Measurements from ENCODE around the gene SIK3.
"Not testable (repeated sequence)": the region's sequence is repeated elsewhere in the genome, so short reads cannot be mapped to it uniquely, and the experiment has no call there.

SIK3 gene

DNA sequence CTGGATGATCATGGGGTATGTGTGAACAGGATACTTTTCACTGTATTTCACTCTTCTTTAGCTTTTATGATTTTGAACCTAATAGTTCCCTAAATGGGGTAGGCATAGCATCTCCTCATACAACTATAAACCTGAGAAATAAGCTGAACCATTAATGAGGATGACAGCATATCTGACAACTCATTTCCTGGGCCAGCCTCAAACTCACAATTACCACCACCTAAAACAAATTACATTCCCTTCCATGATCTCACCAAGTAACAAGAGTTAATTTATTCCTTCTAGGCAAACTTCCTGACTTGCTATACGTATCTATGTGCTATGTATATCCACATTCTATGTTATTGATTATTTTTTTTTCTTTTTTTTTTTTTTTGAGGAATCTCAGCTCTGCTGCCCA is 23.0 kb downstream of the SIK3 start:
- DNase-seq = no peak

DNA sequence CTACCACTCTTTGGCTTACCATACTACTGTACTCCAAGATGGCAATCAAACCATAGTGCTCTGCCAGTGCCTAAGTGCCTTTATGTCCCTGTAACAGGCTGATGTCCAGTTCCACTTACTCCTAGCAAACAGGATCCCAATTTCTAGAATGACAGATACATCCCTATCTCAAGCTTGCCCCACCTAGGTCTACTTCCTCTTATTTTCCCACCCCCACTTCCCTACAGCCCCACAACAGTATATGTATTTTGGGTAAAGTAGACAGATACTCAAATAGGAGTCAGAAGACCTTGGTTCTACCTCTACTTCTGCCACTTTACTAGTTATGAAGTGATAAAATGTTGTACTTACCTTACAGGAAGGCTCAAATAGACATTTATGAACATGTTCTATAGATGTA is 24.1 kb downstream of the SIK3 start:
- no peak for DNase-seq

DNA sequence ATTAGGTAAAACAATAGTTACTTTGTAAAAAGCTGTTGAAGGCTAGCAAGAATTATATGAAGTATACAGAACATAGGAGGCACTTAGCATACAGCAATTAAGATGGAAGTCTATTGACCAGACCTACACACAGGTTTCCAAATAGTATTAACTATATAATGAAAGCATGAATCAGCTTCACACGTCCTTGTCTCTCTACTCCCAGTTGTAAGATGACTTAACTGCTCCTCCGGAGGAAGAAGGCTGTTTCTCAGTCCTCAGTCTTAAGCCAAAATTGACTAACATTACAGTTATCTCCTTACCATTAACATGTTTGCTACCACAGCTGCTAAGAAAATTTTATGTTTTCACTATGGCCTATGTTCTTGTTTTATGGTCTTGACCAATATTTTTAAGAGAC is 24.7 kb downstream of the SIK3 start:
- peak in 1 of 5 experiments; percentile 34 for DNase-seq

DNA sequence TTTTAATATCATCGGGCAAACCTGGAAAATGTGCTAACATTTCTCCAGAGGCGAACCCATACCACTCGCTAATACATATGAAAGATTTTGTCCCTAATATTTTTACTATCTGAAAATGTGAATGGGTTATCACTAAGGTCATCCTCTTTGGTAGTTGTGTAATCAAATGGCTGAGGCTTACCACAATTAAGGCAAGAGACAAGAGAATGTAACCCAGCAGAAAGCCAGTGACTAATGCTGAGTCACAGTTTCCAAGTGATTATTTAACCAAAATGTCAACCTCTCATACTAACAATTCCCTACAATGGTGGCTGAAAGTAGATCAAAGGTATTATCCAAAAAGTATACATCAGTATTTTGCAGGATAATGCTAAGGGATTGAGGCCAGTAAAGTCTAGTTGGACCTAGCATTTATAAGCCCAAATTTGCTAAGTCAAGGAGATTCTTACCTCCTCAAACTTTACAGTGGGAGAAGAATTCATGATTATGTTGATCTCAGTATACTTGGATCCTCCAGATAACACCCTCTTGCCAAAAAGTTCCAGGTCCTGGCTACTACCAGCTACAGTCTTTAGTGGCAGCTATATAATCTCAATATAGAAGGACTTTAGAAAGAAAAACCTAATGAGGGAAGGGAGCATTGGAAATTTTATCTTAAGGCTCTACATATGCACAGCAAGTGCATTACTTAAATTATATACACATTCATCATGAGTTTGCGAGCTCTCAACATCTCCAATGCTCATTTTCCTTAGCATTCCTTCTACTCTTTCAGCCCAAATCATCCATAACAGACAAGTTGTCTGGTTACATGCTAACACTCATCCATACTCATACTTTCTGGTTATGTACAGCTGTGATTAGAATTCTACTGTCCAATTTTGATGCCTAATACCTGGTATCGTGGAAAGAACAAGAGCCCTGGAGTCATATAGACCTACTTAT is 25.4 kb downstream of the SIK3 start:
- DNase-seq = peak in 1 of 5 experiments; percentile 52

DNA sequence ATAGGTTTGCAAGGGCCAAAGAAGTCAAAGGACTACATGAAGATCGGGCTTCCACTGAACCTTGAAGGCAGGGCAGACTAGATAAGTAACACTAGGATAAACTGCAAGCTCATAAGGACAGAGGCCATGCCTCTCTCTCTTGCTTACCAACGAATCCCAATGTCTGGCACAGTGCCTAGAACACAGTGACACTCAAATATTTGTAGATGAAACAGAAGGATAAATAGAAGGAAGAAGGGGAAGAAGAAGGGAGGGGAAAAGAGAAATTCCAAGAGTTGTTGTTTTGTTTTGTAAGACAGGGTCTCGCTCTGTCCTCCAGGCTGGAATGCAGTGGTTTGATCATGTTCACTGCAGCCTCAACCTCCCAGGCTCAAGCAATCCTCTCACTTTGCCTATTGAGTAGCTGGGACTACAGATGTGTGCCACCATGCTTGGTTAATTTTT is 26.9 kb downstream of the SIK3 start:
- DNase-seq = no peak

DNA sequence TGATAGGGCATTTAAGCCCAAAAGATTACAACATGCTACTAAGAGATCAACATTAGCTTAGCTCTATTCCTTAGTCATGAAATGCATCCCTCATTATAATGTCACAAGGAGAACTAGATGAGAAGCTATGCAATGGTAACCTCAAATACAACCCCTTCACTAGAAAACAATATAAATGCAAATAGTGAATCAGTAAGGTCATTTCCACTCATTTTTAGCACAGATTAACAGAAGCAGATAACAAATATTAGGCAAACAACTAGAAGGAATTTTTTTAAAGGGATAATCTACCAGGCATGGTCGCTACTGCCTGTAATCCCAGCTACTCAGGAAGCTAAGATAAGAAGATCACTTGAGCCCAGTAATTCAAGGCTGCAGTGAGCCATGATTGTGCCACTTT is 28.2 kb downstream of the SIK3 start:
- no peak for DNase-seq

DNA sequence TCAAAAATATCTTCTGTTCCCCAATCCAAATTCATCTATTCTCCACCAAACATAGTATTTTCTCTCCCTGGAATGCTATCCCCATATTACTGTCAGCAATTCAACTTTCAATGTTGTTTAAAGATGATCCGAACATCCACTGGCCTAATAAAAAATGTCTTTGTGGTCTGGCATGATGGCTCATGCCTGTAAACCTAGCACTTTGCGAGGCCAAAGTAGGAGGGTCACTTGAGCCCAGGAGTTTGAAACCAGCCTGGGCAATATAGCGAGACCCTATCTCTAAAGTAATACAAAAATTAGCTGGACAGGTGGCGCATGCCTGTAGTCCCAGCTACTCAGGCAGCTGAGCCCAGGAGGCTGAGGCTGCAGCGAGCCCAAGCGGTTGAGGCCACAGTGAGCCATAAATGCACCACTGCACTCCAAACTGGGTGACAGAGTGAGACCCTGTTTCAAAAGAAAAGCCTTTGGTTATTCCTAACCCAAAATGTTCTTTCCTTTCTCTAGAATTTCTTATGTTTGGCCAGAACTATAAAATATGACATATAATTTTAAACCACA is 29.8 kb downstream of the SIK3 start:
- no peak for DNase-seq

DNA sequence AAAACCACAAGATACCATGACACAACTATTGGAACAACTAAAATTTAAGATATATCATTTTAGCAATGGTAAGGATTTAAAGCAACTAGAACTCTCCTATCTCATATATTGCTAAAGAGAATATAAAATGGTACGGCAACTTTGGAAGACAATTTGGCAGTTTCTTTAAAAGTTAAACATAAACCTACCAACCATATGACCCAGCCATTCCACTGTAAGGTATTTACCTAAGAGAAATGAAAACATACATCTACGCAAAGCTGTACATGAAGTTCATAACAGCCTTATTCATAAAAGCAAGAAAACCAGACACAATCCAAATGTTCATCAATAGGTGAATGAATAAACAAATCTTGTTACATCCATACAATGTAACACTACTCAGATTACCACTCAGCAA is 31.3 kb downstream of the SIK3 start:
- DNase-seq = no peak

DNA sequence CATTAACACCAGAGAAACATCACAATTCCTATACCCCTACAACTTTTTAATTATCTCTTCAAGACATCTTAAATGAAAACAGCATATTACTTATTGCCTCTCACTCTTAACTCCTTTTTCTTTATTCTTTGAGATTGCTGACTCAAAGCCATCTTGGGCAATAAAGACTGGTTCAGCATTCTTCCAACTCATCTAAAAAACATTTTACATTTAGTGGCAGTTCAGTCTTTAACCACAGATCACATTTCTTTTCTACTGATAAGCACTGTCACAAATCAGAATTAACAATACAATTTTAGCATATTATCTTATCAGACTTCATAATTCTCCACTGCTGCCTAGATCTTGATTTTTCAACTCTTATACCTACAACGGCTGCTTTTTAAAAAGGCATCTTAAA is 34.0 kb downstream of the SIK3 start:
- DNase-seq = peak in 1 of 5 experiments; percentile 79

DNA sequence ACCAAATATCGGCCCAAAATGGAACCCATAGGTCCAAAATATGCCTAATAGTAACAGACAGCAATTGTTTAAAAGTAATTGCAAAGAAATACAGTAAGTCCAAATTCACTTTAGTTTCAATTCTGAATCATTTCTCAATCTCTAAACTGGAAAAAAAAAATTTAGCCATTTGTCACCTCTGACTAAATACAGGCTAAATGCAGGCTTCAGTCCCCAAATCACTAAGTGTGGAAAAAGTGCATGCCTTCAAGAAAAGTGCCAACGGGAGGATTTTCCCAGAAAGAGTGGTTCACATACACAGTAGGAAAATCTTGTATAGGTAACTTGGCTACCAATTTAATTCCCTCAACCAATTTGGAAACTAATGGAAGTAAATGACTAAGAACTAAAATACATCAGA is 35.7 kb downstream of the SIK3 start:
- DNase-seq = peak in 1 of 5 experiments; percentile 32

DNA sequence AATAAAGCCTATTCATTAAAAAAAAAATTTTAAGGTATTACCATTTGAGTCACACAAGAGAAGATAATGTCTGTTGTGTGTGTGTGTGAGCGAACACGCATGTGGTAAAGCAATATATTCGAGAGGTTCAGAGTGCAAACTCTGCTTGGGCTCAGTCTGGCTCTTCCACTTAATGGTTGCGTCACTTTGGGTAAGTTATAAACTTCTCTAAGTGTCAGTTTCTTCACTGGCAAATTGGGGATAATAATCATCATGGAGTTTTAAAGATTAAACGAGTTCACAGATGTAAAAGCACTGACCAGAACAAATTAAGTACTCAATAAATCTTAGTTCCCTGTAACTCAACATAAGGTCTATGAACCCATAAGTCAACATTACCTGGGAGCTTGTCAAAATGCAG is 37.0 kb downstream of the SIK3 start:
- DNase-seq = no peak

DNA sequence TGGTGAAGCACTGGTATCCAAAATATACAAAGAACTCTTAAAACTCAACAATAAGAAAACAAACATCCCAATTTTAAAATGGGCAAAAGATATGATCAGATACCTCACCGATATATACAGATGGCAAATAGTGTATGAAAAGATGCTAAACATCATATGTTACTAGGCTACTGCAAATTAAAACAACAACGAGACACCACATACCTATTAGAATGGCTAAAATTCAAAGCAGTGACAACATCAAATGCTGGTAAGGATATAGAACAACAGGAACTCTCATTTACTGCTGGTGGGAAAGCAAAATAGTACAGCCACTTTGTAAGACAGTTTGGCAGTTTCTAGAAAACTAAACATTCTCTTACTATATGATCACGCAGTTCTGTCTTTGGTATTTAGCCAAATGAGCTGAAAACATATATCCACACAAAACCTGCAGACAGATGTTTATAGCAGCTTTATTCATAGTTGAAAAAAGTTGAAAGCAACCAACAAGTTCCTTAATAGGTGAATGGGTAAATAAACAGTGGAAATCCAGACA is 38.5 kb downstream of the SIK3 start:
- DNase-seq = peak in 1 of 5 experiments; percentile 39

DNA sequence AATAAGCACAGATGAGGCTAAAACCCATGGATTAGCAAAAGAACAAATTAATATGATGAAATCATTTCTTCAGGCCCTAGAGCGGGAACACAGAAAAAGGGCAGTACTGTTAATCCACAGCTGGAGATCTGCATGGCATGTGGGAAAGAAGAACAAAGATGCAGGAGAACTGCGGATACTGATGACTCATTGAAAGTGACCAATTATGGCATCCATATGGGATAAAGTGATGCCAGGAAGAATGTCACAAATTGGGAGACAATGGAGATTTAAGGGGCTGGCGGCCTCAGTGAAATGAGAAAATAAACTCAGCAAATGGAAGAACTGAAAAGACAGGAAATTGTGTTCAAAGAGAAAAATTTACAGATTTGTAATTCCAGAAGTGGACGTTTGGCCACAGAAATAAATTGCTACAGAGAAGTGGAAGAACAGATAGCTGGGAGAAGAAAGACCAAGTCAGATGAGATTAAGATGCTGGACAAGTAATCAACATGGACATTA is 39.4 kb downstream of the SIK3 start:
- DNase-seq = no peak

DNA sequence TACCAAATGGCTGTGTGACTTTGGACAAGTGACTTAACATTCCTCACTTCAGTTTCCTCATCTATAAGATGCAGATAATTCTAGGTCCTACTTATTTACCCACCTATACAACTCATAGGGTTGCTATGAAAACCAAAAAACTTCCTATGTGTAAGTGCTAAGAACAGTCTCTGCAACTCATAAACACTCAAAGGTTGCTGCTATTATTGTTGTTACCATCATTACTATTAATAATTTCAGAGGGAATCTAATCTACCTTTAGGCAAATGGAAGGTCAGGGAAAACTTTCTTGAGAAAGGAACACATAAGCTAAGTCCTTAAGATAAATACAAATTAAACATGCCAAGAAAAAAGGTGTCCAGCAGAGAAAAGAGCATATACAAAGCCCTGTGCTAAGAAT is 40.5 kb downstream of the SIK3 start:
- no peak for DNase-seq

DNA sequence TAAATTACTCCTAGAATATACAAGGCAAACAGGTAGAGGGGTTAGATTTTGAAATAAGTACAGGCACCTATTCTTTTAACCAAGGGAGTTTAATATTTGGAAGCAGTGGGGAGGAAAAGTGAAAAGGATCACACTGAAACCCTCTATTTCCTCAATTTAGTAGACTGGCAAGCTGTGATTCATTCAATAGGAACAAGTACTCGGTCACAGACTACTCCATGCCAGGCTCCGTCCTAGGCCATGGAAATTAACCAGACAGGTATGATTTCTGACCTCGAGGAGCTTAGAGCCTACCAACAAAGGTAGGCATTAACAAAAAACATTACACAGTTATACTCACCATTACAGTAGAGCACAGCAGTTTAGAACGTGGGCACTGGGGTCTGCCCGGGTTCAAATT is 40.9 kb downstream of the SIK3 start:
- no peak for DNase-seq

DNA sequence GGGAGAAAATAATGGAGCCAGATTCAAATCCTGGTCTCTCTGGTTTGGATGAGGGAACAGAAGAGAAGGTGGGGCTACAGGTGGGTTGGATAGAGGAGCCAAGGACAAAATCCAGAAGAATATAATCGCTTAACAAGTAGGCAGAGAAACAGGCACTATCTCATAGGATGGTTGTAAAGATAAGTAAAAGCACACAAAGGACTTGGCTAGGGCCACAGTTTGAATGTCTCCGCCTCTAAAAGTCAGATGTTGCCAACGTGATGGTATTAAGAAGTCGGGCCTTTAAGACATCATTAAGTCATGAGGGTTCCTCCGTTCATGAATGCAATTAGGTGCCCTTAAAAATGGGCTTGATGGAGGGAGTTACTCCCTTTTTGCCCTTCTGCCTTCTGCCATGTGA is 42.8 kb downstream of the SIK3 start:
- DNase-seq = no peak

DNA sequence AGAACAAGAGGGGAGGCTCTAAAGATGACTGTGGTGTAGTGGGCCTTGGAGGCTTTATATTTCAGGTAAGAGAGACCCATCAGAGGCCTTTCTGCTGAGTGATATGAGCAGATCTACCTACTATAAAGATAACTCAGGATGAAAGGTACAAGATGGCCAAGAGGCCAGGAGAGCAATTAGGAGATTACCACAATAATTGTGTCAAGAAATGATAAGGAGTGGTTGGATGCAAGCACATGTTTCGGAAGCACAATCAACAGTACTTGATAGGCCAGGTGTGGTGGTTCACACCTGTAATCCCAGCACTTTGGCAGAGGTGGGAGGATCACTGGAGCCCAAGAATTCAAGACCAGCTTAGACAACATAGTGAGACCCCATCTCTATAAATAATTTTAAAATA is 43.8 kb downstream of the SIK3 start:
- DNase-seq = no peak

DNA sequence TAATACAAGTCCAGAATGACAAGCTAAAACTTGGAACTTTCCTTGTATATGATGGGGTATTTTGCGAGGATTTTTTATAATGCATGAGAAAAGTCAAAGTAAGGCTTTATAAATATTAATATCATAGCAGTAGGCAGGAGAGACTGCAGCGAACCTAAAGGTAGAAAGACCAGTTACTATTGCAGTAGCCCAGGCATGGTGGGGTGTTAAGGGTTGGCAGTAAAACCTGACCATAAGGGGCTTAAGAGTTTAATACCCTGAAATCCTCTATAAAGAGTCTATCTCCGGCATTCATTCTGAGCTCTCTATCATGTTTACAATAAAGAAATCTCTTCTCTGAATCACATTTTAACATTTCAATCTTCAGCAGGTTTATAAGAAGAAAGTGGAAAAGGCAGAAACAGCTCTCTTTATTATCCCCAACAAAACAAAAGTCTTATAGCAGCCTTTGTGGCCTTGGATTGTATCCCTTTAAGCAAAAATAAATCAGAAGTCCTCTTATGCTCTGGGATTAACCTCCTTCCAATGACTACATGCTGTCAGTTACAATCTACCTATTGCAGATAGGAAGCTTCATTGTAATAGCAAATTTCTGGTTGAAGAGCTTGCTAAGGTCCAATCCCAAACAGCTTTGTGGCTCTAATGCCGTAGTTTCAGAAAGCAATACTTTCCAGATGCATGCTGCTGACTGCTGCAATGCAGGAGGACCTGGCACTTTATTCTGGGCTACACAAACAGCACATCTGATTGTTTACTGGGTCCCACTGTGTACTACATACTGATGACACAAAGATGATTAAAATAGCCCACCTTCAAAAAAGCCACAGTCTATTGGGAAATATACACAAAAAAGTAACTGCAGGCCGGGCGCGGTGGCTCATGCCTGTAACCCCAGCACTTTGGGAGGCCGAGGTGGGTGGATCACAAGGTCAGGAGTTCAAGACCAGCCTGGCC is 45.8 kb downstream of the SIK3 start:
- no peak for DNase-seq

DNA sequence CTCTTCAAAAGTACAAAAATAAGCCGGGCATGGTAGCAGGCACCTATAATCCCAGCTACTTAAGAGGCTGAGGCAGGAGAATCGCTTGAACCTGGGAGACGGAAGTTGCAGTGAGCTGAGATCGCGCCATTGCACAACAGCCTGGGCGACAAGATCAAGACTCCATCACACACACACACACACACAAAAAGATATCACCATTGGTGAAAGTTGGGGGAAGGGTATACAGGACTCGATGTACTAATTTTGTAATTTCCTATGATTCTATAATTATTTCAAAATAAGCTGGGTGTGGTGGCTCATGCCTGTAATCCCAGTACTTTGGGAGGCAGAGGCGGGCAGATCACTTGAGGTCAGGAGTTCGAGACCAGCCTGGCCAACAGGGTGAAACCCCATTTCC is 48.1 kb downstream of the SIK3 start:
- not testable (repeated sequence) for DNase-seq

DNA sequence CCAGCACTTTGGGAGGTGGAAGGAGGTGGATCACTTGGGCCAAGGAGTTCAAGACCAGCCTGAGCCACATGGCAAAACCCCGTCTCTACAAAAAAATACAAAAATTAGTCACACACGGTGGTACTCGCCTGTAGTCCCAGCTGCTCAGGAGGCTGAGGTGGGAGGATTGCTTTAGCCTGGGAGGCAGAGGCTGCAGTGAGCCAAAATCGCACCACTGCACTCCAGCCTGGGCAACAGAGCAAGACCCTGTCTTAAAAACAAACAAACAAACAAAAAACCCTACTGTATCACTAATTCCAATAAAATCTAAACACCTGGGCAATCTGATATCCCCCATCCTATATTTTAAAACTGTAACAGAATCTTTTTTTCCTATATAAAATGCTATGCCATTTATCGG is 51.6 kb downstream of the SIK3 start:
- DNase-seq = not testable (repeated sequence)

DNA sequence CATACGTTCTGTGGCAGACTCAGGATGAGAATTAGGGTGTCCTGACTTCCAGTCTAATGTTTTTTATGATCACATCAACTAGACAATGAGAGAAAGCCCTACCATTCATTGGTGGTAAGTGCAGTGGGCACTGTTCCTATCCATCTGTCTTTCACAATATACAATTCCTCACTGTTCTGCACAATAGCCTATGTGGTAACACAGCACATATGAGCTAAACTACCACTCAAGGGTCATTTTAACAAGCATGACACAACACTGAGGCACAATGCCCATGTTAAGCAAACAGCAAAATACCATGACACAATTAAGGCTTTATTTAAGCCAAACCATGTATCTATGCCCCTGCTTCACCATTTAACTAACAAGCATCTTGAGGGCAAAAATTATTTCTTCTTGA is 52.3 kb downstream of the SIK3 start:
- DNase-seq = no peak

DNA sequence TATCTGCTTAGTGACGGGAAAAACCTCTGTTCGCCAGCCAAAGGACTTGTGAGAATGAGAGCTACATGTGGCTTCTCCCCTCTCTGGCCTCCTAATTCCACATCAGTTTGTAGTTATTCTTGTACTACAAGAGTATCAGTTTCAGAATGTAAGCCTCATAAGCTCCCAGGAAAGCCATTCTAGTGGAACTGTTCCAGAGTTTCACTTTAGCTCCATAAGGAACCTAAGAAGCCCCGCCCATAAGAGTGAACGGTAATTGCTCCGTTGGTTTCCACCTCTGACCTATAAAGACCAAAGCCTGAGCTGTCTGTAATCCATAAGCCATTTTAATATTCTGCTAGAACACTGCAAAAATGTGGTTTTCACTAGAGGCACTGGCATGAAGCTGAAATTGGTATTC is 53.0 kb downstream of the SIK3 start:
- no peak for DNase-seq

Data from T-helper 2 cell (primary cell).